H1 (cell line): ENCODE measurements around the gene MYBPH.

Experiments
- BCL11A ChIP-seq, 2 experiments: IDR thresholded peaks; one replicate each; pipeline ENCODE4 v1.6.1; 2011; ENCODE audit warnings: low read depth in 2 of 2, low read length in 2 of 2, mild to moderate bottlenecking in 2 of 2
- BRCA1 ChIP-seq: IDR thresholded peaks from 2 replicates; pipeline ENCODE4 v1.6.1; 2012; ENCODE audit warnings: low read depth, low read length, improper control_type of control experiment
- CHD2 ChIP-seq: IDR thresholded peaks from 2 replicates; pipeline ENCODE4 v1.6.1; 2012; ENCODE audit warnings: low read length, improper control_type of control experiment
- EZH2 ChIP-seq: fragments of 200-600 bp; sonication (generic); IDR thresholded peaks from 2 replicates; pipeline ENCODE4 v1.7.1; 2012; ENCODE audit warnings: low read depth, mild to moderate bottlenecking, moderate library complexity, low read length, inconsistent platforms; ENCODE audit not compliant: severe bottlenecking
- HDAC6 ChIP-seq: IDR thresholded peaks from one replicate; pipeline ENCODE4 v1.7.1; 2012; ENCODE audit warnings: low read depth, mild to moderate bottlenecking, inconsistent platforms, low read length, moderate library complexity
- SUZ12 ChIP-seq: fragments of 200-600 bp; sonication (generic); IDR thresholded peaks from 2 replicates; pipeline ENCODE4 v1.6.1; 2012; ENCODE audit warnings: mild to moderate bottlenecking, inconsistent platforms, low read length, moderate library complexity, mixed read lengths
- TAF1 ChIP-seq: IDR thresholded peaks from 2 replicates; pipeline ENCODE4 v1.6.1; 2011; ENCODE audit warnings: mild to moderate bottlenecking, low read depth, low read length
- ZNF274 ChIP-seq: IDR thresholded peaks from 2 replicates; pipeline ENCODE4 v1.7.0; 2012; ENCODE audit warnings: low read length, borderline replicate concordance; ENCODE audit errors: extremely low read depth
- TF ChIP-seq, protein P1 (sequence below), 3 experiments: IDR thresholded peaks; 1 replicate in 2 of 3; 2 replicates in 1 of 3; pipeline versions ENCODE4 v1.5.1 to v1.6.1; 2011; ENCODE audit warnings: low read length in 3 of 3, mild to moderate bottlenecking in 3 of 3, inconsistent platforms in 2 of 3, low read depth in 1 of 3, moderate library complexity in 1 of 3; ENCODE audit not compliant: insufficient read depth in 1 of 3; ENCODE audit errors: control extremely low read depth in 1 of 3
- TF ChIP-seq, protein P2 (sequence below): IDR thresholded peaks from 2 replicates; pipeline ENCODE4 v1.6.1; 2012; ENCODE audit warnings: inconsistent platforms

DNA sequence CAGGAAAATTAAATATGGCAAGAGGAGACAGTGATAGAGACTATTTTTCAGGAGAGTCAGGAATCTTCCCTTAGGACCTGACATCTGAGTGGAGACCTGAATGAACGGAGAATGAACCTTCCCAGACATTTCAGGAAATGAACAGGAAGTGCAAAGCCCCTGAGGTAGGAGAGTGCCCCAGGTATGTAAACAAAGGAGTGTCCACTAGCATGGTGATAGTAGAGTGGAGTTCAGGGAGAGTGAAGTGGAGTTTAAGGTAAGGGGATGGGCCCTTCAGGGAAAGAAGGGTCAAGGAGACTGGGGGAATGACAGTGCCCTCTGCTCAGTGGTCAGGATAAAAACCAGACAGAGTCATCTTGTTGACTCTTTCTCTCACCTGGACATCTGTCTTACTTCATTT lies 19.3 kb downstream of the MYBPH start:
- TF ChIP-seq, protein P1, sequence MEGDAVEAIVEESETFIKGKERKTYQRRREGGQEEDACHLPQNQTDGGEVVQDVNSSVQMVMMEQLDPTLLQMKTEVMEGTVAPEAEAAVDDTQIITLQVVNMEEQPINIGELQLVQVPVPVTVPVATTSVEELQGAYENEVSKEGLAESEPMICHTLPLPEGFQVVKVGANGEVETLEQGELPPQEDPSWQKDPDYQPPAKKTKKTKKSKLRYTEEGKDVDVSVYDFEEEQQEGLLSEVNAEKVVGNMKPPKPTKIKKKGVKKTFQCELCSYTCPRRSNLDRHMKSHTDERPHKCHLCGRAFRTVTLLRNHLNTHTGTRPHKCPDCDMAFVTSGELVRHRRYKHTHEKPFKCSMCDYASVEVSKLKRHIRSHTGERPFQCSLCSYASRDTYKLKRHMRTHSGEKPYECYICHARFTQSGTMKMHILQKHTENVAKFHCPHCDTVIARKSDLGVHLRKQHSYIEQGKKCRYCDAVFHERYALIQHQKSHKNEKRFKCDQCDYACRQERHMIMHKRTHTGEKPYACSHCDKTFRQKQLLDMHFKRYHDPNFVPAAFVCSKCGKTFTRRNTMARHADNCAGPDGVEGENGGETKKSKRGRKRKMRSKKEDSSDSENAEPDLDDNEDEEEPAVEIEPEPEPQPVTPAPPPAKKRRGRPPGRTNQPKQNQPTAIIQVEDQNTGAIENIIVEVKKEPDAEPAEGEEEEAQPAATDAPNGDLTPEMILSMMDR (IDR thresholded peaks at IDR 0.05; ENCODE audit: control extremely low read depth in 1 of 3, insufficient read depth in 1 of 3, low read depth in 1 of 3, low read length in 3 of 3): no peak
- TF ChIP-seq, protein P2, sequence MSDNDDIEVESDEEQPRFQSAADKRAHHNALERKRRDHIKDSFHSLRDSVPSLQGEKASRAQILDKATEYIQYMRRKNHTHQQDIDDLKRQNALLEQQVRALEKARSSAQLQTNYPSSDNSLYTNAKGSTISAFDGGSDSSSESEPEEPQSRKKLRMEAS: no peak
- TF ChIP-seq TAF1 (no peak), BRCA1 (no peak), EZH2 (no peak), CHD2 (no peak), BCL11A (IDR thresholded peaks at IDR 0.05; ENCODE audit: low read depth in 2 of 2, low read length in 2 of 2) (no peak), ZNF274 (no peak), HDAC6 (no peak), SUZ12 (no peak)
